Stomach (tissue), 9 donors: Measurements from ENCODE around the gene KCNH5. TPM values are rescaled to one million over a fixed set of nuclear protein-coding genes. Genes with fewer than 3 reads are reported as not detected.

ENCODE experiments used
- DNase-seq, 2 donors: peaks; one replicate each; pipeline versions ENCODE4 v3.0.0 to v3.0.0-alpha.2; 2013 to 2019
- H3K27ac ChIP-seq, 5 donors: fragments of 200-600 bp in 4 of 5; sonication (generic) in 4 of 5; one replicate each; pipeline ENCODE4 v1.5.1; 2013 to 2019; ENCODE audit warnings: mild to moderate bottlenecking in 1 of 5, moderate library complexity in 1 of 5
- H3K27me3 ChIP-seq, 3 donors: fragments of 200-600 bp; sonication (generic); one replicate each; pipeline ENCODE4 v1.5.1; 2017 to 2019; ENCODE audit warnings: mixed run types in 1 of 3
- H3K36me3 ChIP-seq, 4 donors: fragments of 200-600 bp; sonication (generic); 1 replicate in 3 of 4; 2 replicates in 1 of 4; pipeline ENCODE4 v1.5.1; 2016 to 2019
- H3K4me1 ChIP-seq, 4 donors: fragments of 200-600 bp; sonication (generic); one replicate each; pipeline ENCODE4 v1.5.1; 2016 to 2019
- H3K4me3 ChIP-seq, 4 donors: fragments of 200-600 bp; sonication (generic) in 3 of 4; one replicate each; pipeline ENCODE4 v1.5.1; 2016 to 2019; ENCODE audit warnings: mild to moderate bottlenecking in 1 of 4
- H3K9me3 ChIP-seq, 4 donors: fragments of 200-600 bp; sonication (generic); one replicate each; pipeline ENCODE4 v1.5.1; 2016 to 2019
- CTCF ChIP-seq, 7 experiments: fragments of 450-650 bp in 4 of 7; fragments of 200-600 bp in 3 of 7; sonication (generic) in 3 of 7; IDR thresholded peaks; one replicate each; pipeline ENCODE4 v1.5.1; 2016 to 2019; ENCODE audit warnings: antibody characterized with exemption in 7 of 7, control low read depth in 2 of 7, mild to moderate bottlenecking in 1 of 7
- EP300 ChIP-seq: sonication (generic); formaldehyde crosslinking; IDR thresholded peaks from one replicate; pipeline ENCODE4 v1.6.1; 2017; ENCODE audit warnings: antibody characterized with exemption
- POLR2A ChIP-seq, 4 donors: fragments of 450-650 bp; IDR thresholded peaks; one replicate each; pipeline ENCODE4 v1.6.1; 2016; ENCODE audit warnings: antibody characterized with exemption in 4 of 4, control low read depth in 2 of 4, mild to moderate bottlenecking in 1 of 4, moderate library complexity in 1 of 4
- POLR2AphosphoS5 ChIP-seq, 3 donors: sonication (generic); formaldehyde crosslinking; IDR thresholded peaks; one replicate each; pipeline ENCODE4 v1.6.1; 2016; ENCODE audit warnings: antibody characterized with exemption in 3 of 3
- whole genome bisulfite sequencing, 5 donors: extraction: QIAGEN DNeasy Blood & Tissue Kit in 3 of 5; methylation state at CpG; one replicate each; pipeline versions ENCODE4 v1.1.5 to v1.1.7; 2013 to 2018; 5-methylcytosine and 5-hydroxymethylcytosine counted together
- intact Hi-C: fragments of 100-400 bp; cut with DNase I; formaldehyde crosslinking; loops from one replicate; pipeline ENCODE4 v1.15.1; 2023; ENCODE audit warnings: low total_unique reads
- polyA plus RNA-seq, 3 donors: library from polyadenylated mRNA; stranded (reverse); fragments of 200-250 nt; gene quantifications; one replicate each; pipeline ENCODE4 v1.2.3, GENCODE V29; 2013
- total RNA-seq, 5 donors: library from RNA; depleted of rRNA; stranded (reverse); fragments of >200 nt; gene quantifications; one replicate each; pipeline versions ENCODE4 v1.1.0 to v1.2.3, GENCODE V29; 2014 to 2016
- donor health status: healthy with polysubstance abuse.
- donor health status: Bipolar disorder and iron deficiency.
- donor health status: healthy.

Gene KCNH5
- total and polyA plus RNA-seq, 8 donors: under 0.01 to 0.55 TPM; not detected in 6

- H3K27ac ChIP-seq: no peak overlapping the region
- peak in 1 of 2 donors; percentile 20 for DNase-seq
- TF ChIP-seq EP300: no peak
- TF ChIP-seq POLR2AphosphoS5 (IDR thresholded peaks at IDR 0.05): no peak
- no peak for TF ChIP-seq CTCF (IDR thresholded peaks at IDR 0.05)
- no peak for TF ChIP-seq POLR2A (IDR thresholded peaks at IDR 0.05)
- H3K27me3 ChIP-seq: no peaks in the 10 kb centered on the region
- no peak overlapping the region for H3K4me3 ChIP-seq
- H3K4me1 ChIP-seq: no peaks in the 10 kb centered on the region
- WGBS, 5 donors: 73 to 89% (median 79%) methylated on average over 1 of the region's 1 CpG
- H3K36me3 ChIP-seq: no peaks in the 10 kb centered on the region
- intact Hi-C loops: no loop called here
- H3K9me3 ChIP-seq: no peaks in the 10 kb centered on the region
These were observed 99.0 kb downstream of the KCNH5 start for GRCh38 chr14:62946221-62946620.

GRCh38 chr14:62943202-62943601, 102.1 kb downstream of the KCNH5 start:
- Histone ChIP-seq H3K27me3 (no peaks in the 10 kb centered on the region), H3K4me3 (no peak overlapping the region), H3K9me3 (no peaks in the 10 kb centered on the region), H3K4me1 (no peaks in the 10 kb centered on the region), H3K36me3 (no peaks in the 10 kb centered on the region), H3K27ac (no peak overlapping the region)
- TF ChIP-seq POLR2AphosphoS5 (IDR thresholded peaks at IDR 0.05) (no peak), POLR2A (IDR thresholded peaks at IDR 0.05) (no peak), EP300 (no peak), CTCF (IDR thresholded peaks at IDR 0.05) (no peak)
- intact Hi-C loops: no loop called here
- 60 to 76% (median 74%) methylated on average over 2 of the region's 2 CpGs for WGBS, 5 donors
- no peak for DNase-seq

- Histone ChIP-seq H3K27me3 (no peaks in the 10 kb centered on the region), H3K27ac (no peak overlapping the region), H3K4me3 (no peak overlapping the region), H3K36me3 (no peaks in the 10 kb centered on the region), H3K9me3 (no peaks in the 10 kb centered on the region), H3K4me1 (no peaks in the 10 kb centered on the region)
- intact Hi-C loops: no loop called here
- 20 to 26% (median 22%) methylated on average over 2 of the region's 2 CpGs for WGBS, 5 donors
- DNase-seq: no peak
- TF ChIP-seq POLR2A (IDR thresholded peaks at IDR 0.05): no peak
These were observed 105.3 kb downstream of the KCNH5 start for GRCh38 chr14:62939970-62940369.

GRCh38 chr14:62938778-62939177, 106.5 kb downstream of the KCNH5 start:
- Histone ChIP-seq H3K9me3 (no peaks in the 10 kb centered on the region), H3K27ac (no peak overlapping the region), H3K27me3 (no peaks in the 10 kb centered on the region), H3K4me1 (no peaks in the 10 kb centered on the region), H3K4me3 (no peak overlapping the region), H3K36me3 (no peaks in the 10 kb centered on the region)
- intact Hi-C loops: no loop called here
- no peak for DNase-seq
- 68 to 82% (median 77%) methylated on average over 4 of the region's 4 CpGs for WGBS, 5 donors
- TF ChIP-seq EP300 (no peak), CTCF (IDR thresholded peaks at IDR 0.05) (no peak), POLR2A (IDR thresholded peaks at IDR 0.05) (no peak), POLR2AphosphoS5 (IDR thresholded peaks at IDR 0.05) (no peak)

- intact Hi-C loops: no loop called here
These were observed 110.8 kb downstream of the KCNH5 start for GRCh38 chr14:62934439-62934838.

More at GRCh38 chr14:62934439-62934838, 110.8 kb downstream of the KCNH5 start:
- Histone ChIP-seq H3K9me3 (no peaks in the 10 kb centered on the region), H3K36me3 (no peaks in the 10 kb centered on the region), H3K4me3 (no peak overlapping the region), H3K27me3 (no peaks in the 10 kb centered on the region), H3K27ac (no peak overlapping the region), H3K4me1 (no peaks in the 10 kb centered on the region)
- WGBS, 5 donors: 54 to 72% (median 66%) methylated on average over 3 of the region's 3 CpGs
- no peak for DNase-seq
- no peak for TF ChIP-seq POLR2A (IDR thresholded peaks at IDR 0.05)
- no peak for TF ChIP-seq EP300
- no peak for TF ChIP-seq CTCF (IDR thresholded peaks at IDR 0.05)
- no peak for TF ChIP-seq POLR2AphosphoS5 (IDR thresholded peaks at IDR 0.05)
